Erythroblast (primary cell): Measurements from ENCODE around the gene ZSCAN5A.

Experiments
- GATA1 ChIP-seq: IDR thresholded peaks from 2 replicates; pipeline ENCODE4 v1.6.1; 2011; ENCODE audit warnings: low read depth, mild to moderate bottlenecking, control low read depth, low read length, moderate library complexity
- POLR2A ChIP-seq: IDR thresholded peaks from 2 replicates; pipeline ENCODE4 v1.6.1; 2011; ENCODE audit warnings: mild to moderate bottlenecking, low read length

DNA sequence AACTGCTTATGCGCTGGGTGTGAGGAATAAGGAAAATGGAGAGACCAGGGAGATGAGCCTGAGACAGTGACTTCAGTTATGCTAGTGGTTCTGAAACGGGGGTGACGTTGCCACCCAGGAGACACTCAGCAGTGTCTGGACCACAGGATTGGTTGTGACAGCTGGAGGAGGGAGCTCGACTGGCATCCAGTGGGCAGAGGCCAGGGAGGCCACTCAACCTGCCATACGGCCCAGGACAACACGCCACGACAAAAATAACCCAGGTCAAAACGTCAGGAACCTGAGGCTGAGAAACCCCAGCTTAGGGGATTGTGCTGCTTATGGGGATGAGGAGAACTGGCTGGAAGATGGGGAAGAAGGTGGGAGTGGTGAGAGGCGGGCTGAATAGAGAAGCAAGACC, 10.4 kb downstream of the ZSCAN5A start:
- TF ChIP-seq POLR2A (no peak), GATA1 (no peak)
